ENCODE results near the gene MUTYH. TPM values are rescaled to one million over a fixed set of nuclear protein-coding genes. Genes with fewer than 3 reads are reported as not detected.

The MUTYH gene
- total RNA-seq, 2 donors from 2014 or later, result 15.2 to 27.4 TPM

DNA sequence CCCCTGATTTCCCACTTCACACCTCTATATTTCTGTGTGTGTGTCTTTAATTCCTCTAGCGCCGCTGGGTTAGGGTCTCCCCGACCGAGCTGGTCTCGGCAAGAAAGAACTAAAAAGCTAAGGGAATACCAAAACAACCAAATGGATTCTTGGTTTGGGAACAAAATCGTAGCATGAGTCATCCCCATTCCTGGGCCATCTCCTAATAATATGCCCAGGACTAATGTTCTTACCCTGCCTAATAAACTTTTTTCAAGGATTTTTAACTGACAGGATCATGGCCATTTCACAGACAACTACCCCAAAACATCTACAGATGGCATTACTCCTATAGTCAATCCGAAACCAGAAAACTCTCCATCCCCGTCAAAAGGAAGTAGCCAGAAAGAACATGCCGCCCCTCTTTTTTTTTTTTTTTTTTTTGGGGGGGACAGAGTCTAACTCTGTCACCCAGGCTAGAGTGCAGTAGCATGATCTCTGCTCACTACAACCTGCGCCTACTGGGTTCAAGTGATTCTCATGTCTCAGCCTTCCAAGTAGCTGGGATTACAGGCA, 17.7 kb downstream of the MUTYH start:
- Histone ChIP-seq H3K4me1 (ENCODE audit: control insufficient read depth in 1 of 2, low read depth in 2 of 2) (peaks cover 3 to 9% of the 10 kb centered on the region in 2 donors), H3K27ac (no peak overlapping the region), H3K4me3 (no peak overlapping the region), H3K9me3 (no peaks in the 10 kb centered on the region), H3K36me3 (no peaks in the 10 kb centered on the region), H3K27me3 (replicated peaks; ENCODE audit: insufficient read depth) (no peaks in the 10 kb centered on the region)
- ATAC-seq (ENCODE audit: insufficient number of reproducible peaks, low FRiP score, low read depth), result no peak
- TF ChIP-seq, protein P1, sequence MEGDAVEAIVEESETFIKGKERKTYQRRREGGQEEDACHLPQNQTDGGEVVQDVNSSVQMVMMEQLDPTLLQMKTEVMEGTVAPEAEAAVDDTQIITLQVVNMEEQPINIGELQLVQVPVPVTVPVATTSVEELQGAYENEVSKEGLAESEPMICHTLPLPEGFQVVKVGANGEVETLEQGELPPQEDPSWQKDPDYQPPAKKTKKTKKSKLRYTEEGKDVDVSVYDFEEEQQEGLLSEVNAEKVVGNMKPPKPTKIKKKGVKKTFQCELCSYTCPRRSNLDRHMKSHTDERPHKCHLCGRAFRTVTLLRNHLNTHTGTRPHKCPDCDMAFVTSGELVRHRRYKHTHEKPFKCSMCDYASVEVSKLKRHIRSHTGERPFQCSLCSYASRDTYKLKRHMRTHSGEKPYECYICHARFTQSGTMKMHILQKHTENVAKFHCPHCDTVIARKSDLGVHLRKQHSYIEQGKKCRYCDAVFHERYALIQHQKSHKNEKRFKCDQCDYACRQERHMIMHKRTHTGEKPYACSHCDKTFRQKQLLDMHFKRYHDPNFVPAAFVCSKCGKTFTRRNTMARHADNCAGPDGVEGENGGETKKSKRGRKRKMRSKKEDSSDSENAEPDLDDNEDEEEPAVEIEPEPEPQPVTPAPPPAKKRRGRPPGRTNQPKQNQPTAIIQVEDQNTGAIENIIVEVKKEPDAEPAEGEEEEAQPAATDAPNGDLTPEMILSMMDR (IDR thresholded peaks at IDR 0.05), result no peak
- no peak for DNase-seq (ENCODE audit: low spot score)

DNA sequence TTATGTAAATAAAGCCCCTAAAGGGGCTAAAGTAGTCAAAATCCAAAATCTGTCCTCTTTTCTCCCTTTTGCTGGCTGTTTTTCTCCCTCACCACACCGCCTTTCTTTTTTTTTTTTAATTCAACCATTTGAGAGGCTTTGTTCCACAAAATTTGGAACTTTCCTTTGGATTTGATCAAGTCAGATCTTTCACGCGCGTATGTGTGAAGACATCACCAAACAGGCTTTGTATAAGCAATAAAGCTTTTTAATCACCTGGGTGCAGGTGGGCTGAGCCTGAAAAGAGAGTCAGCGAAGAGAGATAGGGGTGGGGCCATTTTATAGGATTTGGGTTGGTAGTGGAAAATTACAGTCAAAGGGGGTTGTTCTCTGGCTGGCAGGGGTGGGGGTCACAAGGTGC, 18.8 kb downstream of the MUTYH start:
- H3K4me1 ChIP-seq (ENCODE audit: control insufficient read depth in 1 of 2, low read depth in 2 of 2), result no peaks in the 10 kb centered on the region
- TF ChIP-seq, protein P1 (IDR thresholded peaks at IDR 0.05), result no peak
- ATAC-seq (ENCODE audit: insufficient number of reproducible peaks, low FRiP score, low read depth) (no peak), DNase-seq (ENCODE audit: low spot score) (no peak)
- H3K36me3 ChIP-seq, result no peaks in the 10 kb centered on the region
- H3K27ac ChIP-seq, result no peak overlapping the region
- no peaks in the 10 kb centered on the region for H3K27me3 ChIP-seq (replicated peaks; ENCODE audit: insufficient read depth)
- H3K4me3 ChIP-seq, result no peak overlapping the region
- no peaks in the 10 kb centered on the region for H3K9me3 ChIP-seq

DNA sequence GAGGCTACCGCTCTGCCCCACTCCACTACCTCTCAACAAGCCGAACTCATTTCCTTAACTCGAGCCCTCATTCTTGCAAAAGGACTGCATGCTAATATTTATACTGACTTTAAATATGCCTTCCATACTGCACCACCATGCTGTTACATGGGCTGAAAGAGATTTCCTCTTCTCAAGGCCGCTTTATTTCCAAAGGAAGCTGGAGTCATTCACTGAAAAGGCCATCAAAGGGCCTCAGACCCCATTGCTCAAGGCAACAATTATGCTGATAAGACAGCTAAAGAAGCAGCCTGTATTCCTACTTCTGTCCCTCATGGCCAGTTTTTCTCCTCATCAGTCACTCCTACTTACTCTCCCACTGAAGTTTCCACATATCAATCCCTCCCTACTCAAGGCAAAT, 20.5 kb downstream of the MUTYH start:
- TF ChIP-seq, protein P1 (IDR thresholded peaks at IDR 0.05), result no peak
- DNase-seq (ENCODE audit: low spot score), result no peak

DNA sequence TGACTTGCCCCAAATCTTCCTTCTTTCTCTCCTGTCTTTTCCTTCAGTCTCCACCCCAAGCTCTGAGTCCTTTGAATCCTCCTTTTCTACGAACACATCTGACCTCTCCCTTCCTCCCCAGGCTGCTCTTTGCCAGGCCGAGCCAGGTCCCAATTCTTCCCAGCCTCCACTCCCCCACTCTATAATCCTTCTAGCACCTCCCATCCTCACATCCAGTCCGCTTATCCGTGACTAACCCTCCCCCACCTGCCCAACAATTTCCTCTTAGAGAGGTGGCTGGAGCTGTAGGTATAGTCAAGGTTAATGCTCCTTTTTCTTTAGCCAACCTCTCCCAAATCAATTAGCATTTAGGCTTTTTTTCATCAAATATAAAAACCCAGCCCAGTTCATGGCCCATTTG, 23.1 kb downstream of the MUTYH start:
- ATAC-seq (ENCODE audit: insufficient number of reproducible peaks, low FRiP score, low read depth), result no peak
- TF ChIP-seq, protein P1 (IDR thresholded peaks at IDR 0.05), result no peak
- no peaks in the 10 kb centered on the region for H3K36me3 ChIP-seq

More for the DNA sequence above, 20.5 kb downstream of the MUTYH start:
- Histone ChIP-seq H3K4me1 (ENCODE audit: control insufficient read depth in 1 of 2, low read depth in 2 of 2) (no peaks in the 10 kb centered on the region), H3K9me3 (no peaks in the 10 kb centered on the region), H3K4me3 (no peak overlapping the region), H3K27ac (no peak overlapping the region), H3K36me3 (no peaks in the 10 kb centered on the region), H3K27me3 (replicated peaks; ENCODE audit: insufficient read depth) (no peaks in the 10 kb centered on the region)
- no peak for ATAC-seq (ENCODE audit: insufficient number of reproducible peaks, low FRiP score, low read depth)

DNA sequence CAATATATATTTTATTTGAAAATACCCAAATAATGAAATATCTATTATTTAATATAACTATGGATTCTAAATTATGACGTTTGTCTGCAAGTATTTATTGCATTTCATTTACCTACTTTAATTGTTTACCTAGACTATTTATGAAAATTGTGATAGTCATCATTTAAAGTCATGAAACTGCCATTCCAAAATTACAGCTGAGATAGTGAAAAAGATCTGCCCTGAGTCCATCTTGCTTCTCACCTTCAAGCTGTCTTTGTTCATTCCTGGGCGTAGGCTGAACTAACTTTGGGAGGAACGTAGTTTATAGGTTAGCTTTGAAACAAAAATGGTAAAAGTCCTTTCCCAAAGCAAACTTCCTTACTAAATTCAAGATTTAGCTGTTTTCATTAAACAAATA, 26.0 kb downstream of the MUTYH start:
- ATAC-seq (ENCODE audit: insufficient number of reproducible peaks, low FRiP score, low read depth) (no peak), DNase-seq (ENCODE audit: low spot score) (no peak)
- H3K36me3 ChIP-seq, result no peaks in the 10 kb centered on the region
- no peak overlapping the region for H3K4me3 ChIP-seq
- H3K9me3 ChIP-seq, result no peaks in the 10 kb centered on the region
- TF ChIP-seq, protein P1 (IDR thresholded peaks at IDR 0.05), result no peak
- H3K4me1 ChIP-seq (ENCODE audit: control insufficient read depth in 1 of 2, low read depth in 2 of 2), result no peaks in the 10 kb centered on the region
- H3K27me3 ChIP-seq (replicated peaks; ENCODE audit: insufficient read depth), result no peaks in the 10 kb centered on the region
- no peak overlapping the region for H3K27ac ChIP-seq

More for the DNA sequence above, 23.1 kb downstream of the MUTYH start:
- H3K27me3 ChIP-seq (replicated peaks; ENCODE audit: insufficient read depth), result no peaks in the 10 kb centered on the region
- H3K4me3 ChIP-seq, result no peak overlapping the region
- H3K9me3 ChIP-seq, result no peaks in the 10 kb centered on the region
- H3K27ac ChIP-seq, result no peak overlapping the region
- DNase-seq (ENCODE audit: low spot score), result no peak
- no peaks in the 10 kb centered on the region for H3K4me1 ChIP-seq (ENCODE audit: control insufficient read depth in 1 of 2, low read depth in 2 of 2)

Data from thoracic aorta (tissue), 2 donors.